HL-60 (cell line): Measurements from ENCODE around the gene NRAS.

ENCODE experiments used
- DNase-seq, 2 experiments: peaks; one replicate each; pipeline ENCODE4 v3.0.0-alpha.2; 2010 to 2020; ENCODE audit warnings: low read depth in 1 of 2, low spot score in 1 of 2
- H3K27ac ChIP-seq: fragments of 250-450 bp; sonication (Bioruptor Pico); replicated peaks from 2 replicates; pipeline ENCODE4 v1.5.1; 2020; ENCODE audit warnings: mild to moderate bottlenecking, moderate library complexity
- H3K27me3 ChIP-seq: fragments of 250-450 bp; sonication (Bioruptor Pico); 2 replicates; pipeline ENCODE4 v1.5.1; 2021; ENCODE audit warnings: mild to moderate bottlenecking, moderate library complexity; ENCODE audit not compliant: insufficient read depth, poor library complexity, severe bottlenecking
- H3K4me3 ChIP-seq: replicated peaks from 2 replicates; pipeline ENCODE4 v1.5.1; 2011; ENCODE audit warnings: mild to moderate bottlenecking, control low read depth, low read length; ENCODE audit not compliant: insufficient read depth
- CTCF ChIP-seq: IDR thresholded peaks from one replicate; pipeline ENCODE4 v1.5.1; 2011; ENCODE audit warnings: low read length, control low read depth, inconsistent platforms; ENCODE audit not compliant: insufficient read depth
- GABPA ChIP-seq: IDR thresholded peaks from 2 replicates; pipeline ENCODE4 v1.6.1; 2012; ENCODE audit warnings: low read depth
- POLR2AphosphoS5 ChIP-seq: IDR thresholded peaks from 2 replicates; pipeline ENCODE4 v1.6.1; 2012; ENCODE audit warnings: low read depth
- REST ChIP-seq: IDR thresholded peaks from 2 replicates; pipeline ENCODE4 v1.6.1; 2012; ENCODE audit warnings: low read depth; ENCODE audit not compliant: insufficient replicate concordance
- SPI1 ChIP-seq: IDR thresholded peaks from 2 replicates; pipeline ENCODE4 v1.6.1; 2012; ENCODE audit warnings: low read depth, mild to moderate bottlenecking, borderline replicate concordance

Gene NRAS

GRCh38 chr1:114660238-114660637 lies 56.3 kb downstream of the NRAS start:
- no peak for DNase-seq
- no peaks in the 10 kb centered on the region for H3K27me3 ChIP-seq
- H3K27ac ChIP-seq = no peak overlapping the region
- no peak overlapping the region for H3K4me3 ChIP-seq
- TF ChIP-seq SPI1 (no peak), GABPA (no peak), POLR2AphosphoS5 (no peak), CTCF (no peak), REST (no peak)
